ENCODE results near the gene PHPT1. TPM values are rescaled to one million over a fixed set of nuclear protein-coding genes. Genes with fewer than 3 reads are reported as not detected.
A peak's percentile ranks its signal among the peaks of the same experiment; 100 is the strongest.

Gene PHPT1
- total and polyA plus RNA-seq, 4 donors: 23.2 to 83.1 (median 42.3) TPM

DNA sequence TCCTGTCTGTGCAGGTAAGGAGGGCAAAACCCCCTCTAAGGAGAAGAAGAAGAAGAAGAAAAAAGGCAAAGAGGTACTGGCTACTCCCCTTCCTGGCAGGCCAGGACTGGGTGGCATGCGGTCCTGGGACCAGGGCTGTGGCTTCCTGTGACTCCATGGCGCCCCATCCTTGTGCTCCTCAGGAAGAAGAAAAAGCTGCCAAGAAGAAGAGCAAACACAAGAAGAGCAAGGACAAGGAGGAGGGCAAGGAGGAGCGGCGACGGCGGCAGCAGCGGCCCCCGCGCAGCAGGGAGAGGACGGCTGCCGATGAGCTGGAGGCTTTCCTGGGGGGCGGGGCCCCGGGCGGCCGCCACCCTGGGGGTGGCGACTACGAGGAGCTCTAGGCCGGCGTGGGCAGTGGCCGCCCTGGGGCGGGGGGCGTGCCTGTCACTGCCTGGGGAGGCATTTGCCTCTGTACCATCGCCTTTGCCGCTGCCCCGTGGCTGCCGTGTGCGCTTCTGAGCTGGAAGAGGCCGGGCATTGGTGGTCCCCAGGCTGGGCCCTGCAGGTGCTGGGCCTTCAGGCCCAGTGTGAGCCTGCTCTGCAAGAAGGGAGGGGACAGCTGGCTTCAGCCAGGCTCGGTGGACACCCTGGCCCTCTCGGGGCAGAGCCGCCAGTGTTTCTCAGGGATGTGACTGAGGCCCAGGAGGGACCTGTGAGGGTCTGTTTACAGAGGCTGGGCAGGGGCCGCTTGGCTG, 8.9 kb upstream of the PHPT1 start:
- Histone ChIP-seq H3K36me3 (ENCODE audit: control insufficient read depth in 4 of 4, insufficient read depth in 3 of 4, low read depth in 1 of 4, low read length in 3 of 4) (peaks cover 0 to 11% (median 9%) of the 10 kb centered on the region in 4 donors), H3K27ac (ENCODE audit: low read depth in 1 of 2, low read length in 2 of 2) (no peak overlapping the region), H3K4me1 (ENCODE audit: control insufficient read depth in 4 of 4, insufficient read depth in 4 of 4, low read length in 3 of 4) (peaks cover 16 to 36% (median 32%) of the 10 kb centered on the region in 4 donors), H3K4me3 (ENCODE audit: low read depth in 1 of 3, low read length in 3 of 3) (no peak overlapping the region), H3K9ac (ENCODE audit: low read depth in 1 of 2, low read length in 2 of 2) (no peak overlapping the region), H3K9me3 (ENCODE audit: control insufficient read depth in 4 of 4, low read length in 3 of 4) (no peaks in the 10 kb centered on the region), H3K27me3 (ENCODE audit: control insufficient read depth in 4 of 4, insufficient read depth in 4 of 4, low read length in 3 of 4) (no peaks in the 10 kb centered on the region)
- TF ChIP-seq HNF4A (conservative IDR thresholded peaks at IDR 0.05) (no peak), HNF4G (IDR thresholded peaks at IDR 0.05) (no peak), RAD21 (IDR thresholded peaks at IDR 0.05) (no peak), TAF1 (conservative IDR thresholded peaks at IDR 0.05) (no peak), NR2F2 (IDR thresholded peaks at IDR 0.05) (no peak)
- TF ChIP-seq, protein P1, sequence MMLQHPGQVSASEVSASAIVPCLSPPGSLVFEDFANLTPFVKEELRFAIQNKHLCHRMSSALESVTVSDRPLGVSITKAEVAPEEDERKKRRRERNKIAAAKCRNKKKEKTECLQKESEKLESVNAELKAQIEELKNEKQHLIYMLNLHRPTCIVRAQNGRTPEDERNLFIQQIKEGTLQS (IDR thresholded peaks at IDR 0.05): no peak
- TF ChIP-seq, protein P2, sequence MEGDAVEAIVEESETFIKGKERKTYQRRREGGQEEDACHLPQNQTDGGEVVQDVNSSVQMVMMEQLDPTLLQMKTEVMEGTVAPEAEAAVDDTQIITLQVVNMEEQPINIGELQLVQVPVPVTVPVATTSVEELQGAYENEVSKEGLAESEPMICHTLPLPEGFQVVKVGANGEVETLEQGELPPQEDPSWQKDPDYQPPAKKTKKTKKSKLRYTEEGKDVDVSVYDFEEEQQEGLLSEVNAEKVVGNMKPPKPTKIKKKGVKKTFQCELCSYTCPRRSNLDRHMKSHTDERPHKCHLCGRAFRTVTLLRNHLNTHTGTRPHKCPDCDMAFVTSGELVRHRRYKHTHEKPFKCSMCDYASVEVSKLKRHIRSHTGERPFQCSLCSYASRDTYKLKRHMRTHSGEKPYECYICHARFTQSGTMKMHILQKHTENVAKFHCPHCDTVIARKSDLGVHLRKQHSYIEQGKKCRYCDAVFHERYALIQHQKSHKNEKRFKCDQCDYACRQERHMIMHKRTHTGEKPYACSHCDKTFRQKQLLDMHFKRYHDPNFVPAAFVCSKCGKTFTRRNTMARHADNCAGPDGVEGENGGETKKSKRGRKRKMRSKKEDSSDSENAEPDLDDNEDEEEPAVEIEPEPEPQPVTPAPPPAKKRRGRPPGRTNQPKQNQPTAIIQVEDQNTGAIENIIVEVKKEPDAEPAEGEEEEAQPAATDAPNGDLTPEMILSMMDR (IDR thresholded peaks at IDR 0.05; ENCODE audit: low read depth, low read length, missing input control): no peak
- DNase-seq (ENCODE audit: low spot score): no peak
- 82% methylated on average over 32 of the region's 32 CpGs for WGBS

DNA sequence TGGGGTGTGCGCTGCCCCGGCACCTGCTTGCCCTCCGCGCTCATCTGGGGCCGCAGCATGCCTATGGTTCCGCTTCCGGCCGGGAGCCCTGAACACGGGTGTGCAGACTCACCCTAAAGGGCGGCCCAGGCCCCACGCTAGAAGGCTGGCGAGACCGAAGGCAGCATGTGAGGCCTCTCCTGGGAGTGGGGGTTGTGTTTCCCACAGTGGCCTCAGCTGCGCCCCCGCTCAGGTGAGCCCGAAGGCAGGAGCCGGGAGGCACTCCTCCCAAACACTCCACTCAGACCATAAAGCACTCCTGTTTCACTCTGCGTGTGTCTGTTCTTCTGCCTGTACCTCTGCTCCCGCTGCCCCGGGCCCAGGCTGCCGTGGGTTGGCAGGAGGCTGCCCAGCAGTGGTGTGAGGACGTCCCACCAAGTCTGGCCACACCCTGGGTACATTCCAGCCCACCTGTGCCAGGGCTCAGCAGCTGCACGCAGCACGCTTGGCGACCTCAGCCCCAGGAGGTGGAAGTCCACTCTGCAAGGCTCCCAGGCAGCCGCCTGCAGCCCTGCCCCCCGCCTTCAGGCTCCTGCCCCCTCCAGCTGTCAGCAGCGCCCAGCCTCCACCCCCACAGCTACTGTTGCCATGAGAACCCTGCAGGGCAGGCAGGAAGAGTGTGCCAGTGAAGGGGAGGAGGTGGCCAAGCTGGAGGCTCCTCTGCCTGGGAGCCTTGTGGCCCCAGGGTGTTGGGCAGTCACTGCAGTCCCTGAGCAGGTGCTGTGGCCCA, 8.1 kb upstream of the PHPT1 start:
- no peak for DNase-seq (ENCODE audit: low spot score)
- Histone ChIP-seq H3K27ac (ENCODE audit: low read depth in 1 of 2, low read length in 2 of 2) (peak overlapping the region in 1 of 2 donors; percentile 40), H3K4me3 (ENCODE audit: low read depth in 1 of 3, low read length in 3 of 3) (no peak overlapping the region), H3K27me3 (ENCODE audit: control insufficient read depth in 4 of 4, insufficient read depth in 4 of 4, low read length in 3 of 4) (no peaks in the 10 kb centered on the region), H3K4me1 (ENCODE audit: control insufficient read depth in 4 of 4, insufficient read depth in 4 of 4, low read length in 3 of 4) (peaks cover 16 to 40% (median 32%) of the 10 kb centered on the region in 4 donors), H3K36me3 (ENCODE audit: control insufficient read depth in 4 of 4, insufficient read depth in 3 of 4, low read depth in 1 of 4, low read length in 3 of 4) (peaks cover 0 to 9% (median 7%) of the 10 kb centered on the region in 4 donors), H3K9ac (ENCODE audit: low read depth in 1 of 2, low read length in 2 of 2) (no peak overlapping the region), H3K9me3 (ENCODE audit: control insufficient read depth in 4 of 4, low read length in 3 of 4) (no peaks in the 10 kb centered on the region)
- no peak for TF ChIP-seq JUND (IDR thresholded peaks at IDR 0.05)
- peak; percentile 9 for TF ChIP-seq NR2F2 (IDR thresholded peaks at IDR 0.05)
- TF ChIP-seq TAF1 (conservative IDR thresholded peaks at IDR 0.05): no peak
- TF ChIP-seq HNF4G (IDR thresholded peaks at IDR 0.05): peak; percentile 88
- TF ChIP-seq FOXA1 (IDR thresholded peaks at IDR 0.05): no peak
- TF ChIP-seq, protein P3, sequence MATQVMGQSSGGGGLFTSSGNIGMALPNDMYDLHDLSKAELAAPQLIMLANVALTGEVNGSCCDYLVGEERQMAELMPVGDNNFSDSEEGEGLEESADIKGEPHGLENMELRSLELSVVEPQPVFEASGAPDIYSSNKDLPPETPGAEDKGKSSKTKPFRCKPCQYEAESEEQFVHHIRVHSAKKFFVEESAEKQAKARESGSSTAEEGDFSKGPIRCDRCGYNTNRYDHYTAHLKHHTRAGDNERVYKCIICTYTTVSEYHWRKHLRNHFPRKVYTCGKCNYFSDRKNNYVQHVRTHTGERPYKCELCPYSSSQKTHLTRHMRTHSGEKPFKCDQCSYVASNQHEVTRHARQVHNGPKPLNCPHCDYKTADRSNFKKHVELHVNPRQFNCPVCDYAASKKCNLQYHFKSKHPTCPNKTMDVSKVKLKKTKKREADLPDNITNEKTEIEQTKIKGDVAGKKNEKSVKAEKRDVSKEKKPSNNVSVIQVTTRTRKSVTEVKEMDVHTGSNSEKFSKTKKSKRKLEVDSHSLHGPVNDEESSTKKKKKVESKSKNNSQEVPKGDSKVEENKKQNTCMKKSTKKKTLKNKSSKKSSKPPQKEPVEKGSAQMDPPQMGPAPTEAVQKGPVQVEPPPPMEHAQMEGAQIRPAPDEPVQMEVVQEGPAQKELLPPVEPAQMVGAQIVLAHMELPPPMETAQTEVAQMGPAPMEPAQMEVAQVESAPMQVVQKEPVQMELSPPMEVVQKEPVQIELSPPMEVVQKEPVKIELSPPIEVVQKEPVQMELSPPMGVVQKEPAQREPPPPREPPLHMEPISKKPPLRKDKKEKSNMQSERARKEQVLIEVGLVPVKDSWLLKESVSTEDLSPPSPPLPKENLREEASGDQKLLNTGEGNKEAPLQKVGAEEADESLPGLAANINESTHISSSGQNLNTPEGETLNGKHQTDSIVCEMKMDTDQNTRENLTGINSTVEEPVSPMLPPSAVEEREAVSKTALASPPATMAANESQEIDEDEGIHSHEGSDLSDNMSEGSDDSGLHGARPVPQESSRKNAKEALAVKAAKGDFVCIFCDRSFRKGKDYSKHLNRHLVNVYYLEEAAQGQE (IDR thresholded peaks at IDR 0.05): no peak
- TF ChIP-seq, protein P1 (IDR thresholded peaks at IDR 0.05): no peak
- TF ChIP-seq EGR1 (IDR thresholded peaks at IDR 0.05; ENCODE audit: low read depth in 2 of 2): peak; percentile 71 to 76
- no peak for TF ChIP-seq GABPA (IDR thresholded peaks at IDR 0.05 in 1 of 2, conservative IDR thresholded peaks at IDR 0.05 in 1 of 2)
- TF ChIP-seq, protein P4, sequence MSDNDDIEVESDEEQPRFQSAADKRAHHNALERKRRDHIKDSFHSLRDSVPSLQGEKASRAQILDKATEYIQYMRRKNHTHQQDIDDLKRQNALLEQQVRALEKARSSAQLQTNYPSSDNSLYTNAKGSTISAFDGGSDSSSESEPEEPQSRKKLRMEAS (IDR thresholded peaks at IDR 0.05): no peak
- peak; percentile 92 for TF ChIP-seq SP1 (IDR thresholded peaks at IDR 0.05)
- peak; percentile 88 to 92 for TF ChIP-seq HNF4A (conservative IDR thresholded peaks at IDR 0.05)
- no peak for TF ChIP-seq FOXA2 (IDR thresholded peaks at IDR 0.05)
- TF ChIP-seq, protein P5, sequence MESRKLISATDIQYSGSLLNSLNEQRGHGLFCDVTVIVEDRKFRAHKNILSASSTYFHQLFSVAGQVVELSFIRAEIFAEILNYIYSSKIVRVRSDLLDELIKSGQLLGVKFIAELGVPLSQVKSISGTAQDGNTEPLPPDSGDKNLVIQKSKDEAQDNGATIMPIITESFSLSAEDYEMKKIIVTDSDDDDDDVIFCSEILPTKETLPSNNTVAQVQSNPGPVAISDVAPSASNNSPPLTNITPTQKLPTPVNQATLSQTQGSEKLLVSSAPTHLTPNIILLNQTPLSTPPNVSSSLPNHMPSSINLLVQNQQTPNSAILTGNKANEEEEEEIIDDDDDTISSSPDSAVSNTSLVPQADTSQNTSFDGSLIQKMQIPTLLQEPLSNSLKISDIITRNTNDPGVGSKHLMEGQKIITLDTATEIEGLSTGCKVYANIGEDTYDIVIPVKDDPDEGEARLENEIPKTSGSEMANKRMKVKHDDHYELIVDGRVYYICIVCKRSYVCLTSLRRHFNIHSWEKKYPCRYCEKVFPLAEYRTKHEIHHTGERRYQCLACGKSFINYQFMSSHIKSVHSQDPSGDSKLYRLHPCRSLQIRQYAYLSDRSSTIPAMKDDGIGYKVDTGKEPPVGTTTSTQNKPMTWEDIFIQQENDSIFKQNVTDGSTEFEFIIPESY (IDR thresholded peaks at IDR 0.05): no peak
- peak in 1 of 2 donors; percentile 56 for TF ChIP-seq RAD21 (IDR thresholded peaks at IDR 0.05)
- TF ChIP-seq, protein P2 (IDR thresholded peaks at IDR 0.05; ENCODE audit: low read depth, low read length, missing input control): no peak
- peak; percentile 57 to 65 for TF ChIP-seq RXRA (IDR thresholded peaks at IDR 0.05)
- TF ChIP-seq YY1 (IDR thresholded peaks at IDR 0.05): no peak
- WGBS: 59% methylated on average over 28 of the region's 28 CpGs
